Ascending aorta (tissue), 2 donors: ENCODE measurements around the gene DALRD3. TPM values are rescaled to one million over a fixed set of nuclear protein-coding genes. Genes with fewer than 3 reads are reported as not detected.
A peak's percentile ranks its signal among the peaks of the same experiment; 100 is the strongest.

Source experiments
- DNase-seq, 2 donors: peaks; one replicate each; pipeline ENCODE4 v3.0.0-alpha.2; 2019; ENCODE audit warnings: low spot score in 2 of 2
- H3K27ac ChIP-seq, 2 donors: fragments of 200-600 bp; sonication (generic); one replicate each; pipeline ENCODE4 v1.5.1; 2016 to 2017; ENCODE audit warnings: mild to moderate bottlenecking in 1 of 2
- H3K27me3 ChIP-seq: fragments of 200-600 bp; sonication (generic); one replicate; pipeline ENCODE4 v1.5.1; 2017
- H3K36me3 ChIP-seq, 2 donors: fragments of 200-600 bp; sonication (generic); one replicate each; pipeline ENCODE4 v1.5.1; 2016
- H3K4me1 ChIP-seq, 2 donors: fragments of 200-600 bp; sonication (generic); one replicate each; pipeline ENCODE4 v1.5.1; 2016 to 2017; ENCODE audit warnings: mild to moderate bottlenecking in 1 of 2
- H3K4me3 ChIP-seq, 2 donors: fragments of 200-600 bp; sonication (generic); one replicate each; pipeline ENCODE4 v1.5.1; 2016 to 2017; ENCODE audit warnings: mild to moderate bottlenecking in 1 of 2
- H3K9me3 ChIP-seq, 2 donors: fragments of 200-600 bp; sonication (generic); one replicate each; pipeline ENCODE4 v1.5.1; 2016
- CTCF ChIP-seq, 3 experiments: fragments of 200-600 bp in 2 of 3; fragments of 450-650 bp in 1 of 3; sonication (generic) in 2 of 3; IDR thresholded peaks; one replicate each; pipeline ENCODE4 v1.5.1; 2016 to 2019; ENCODE audit warnings: antibody characterized with exemption in 3 of 3, mild to moderate bottlenecking in 1 of 3, moderate library complexity in 1 of 3
- intact Hi-C: fragments of 100-400 bp; cut with DNase I; formaldehyde crosslinking; loops from one replicate; pipeline ENCODE4 v1.15.1; 2023
- total RNA-seq: library from RNA; depleted of rRNA; stranded (reverse); fragments of >200 nt; gene quantifications from one replicate; pipeline ENCODE4 v1.1.0, GENCODE V29; 2016

The DALRD3 gene
- total RNA-seq, 1 donor from 2014 or later, result 73.1 TPM

- DNase-seq, result peak; percentile 96 to 100
- Histone ChIP-seq H3K27me3 (no peaks in the 10 kb centered on the region), H3K36me3 (peaks cover 18 to 31% of the 10 kb centered on the region in 2 donors), H3K4me1 (peaks cover 16 to 29% of the 10 kb centered on the region in 2 donors), H3K4me3 (peak overlapping the region; percentile 88 to 93), H3K9me3 (no peaks in the 10 kb centered on the region), H3K27ac (peak overlapping the region; percentile 100)
- intact Hi-C loops, result loop anchor here (1.0 to 5.0 kb wide), 2 partner anchors 14 to 256 kb away; partner anchors contain the start of genes C3orf62 and WDR6
- TF ChIP-seq CTCF (IDR thresholded peaks at IDR 0.05), result no peak
Measured at GRCh38 chr3:49021213-49021812, 2.9 kb upstream of the DALRD3 start.

DNA sequence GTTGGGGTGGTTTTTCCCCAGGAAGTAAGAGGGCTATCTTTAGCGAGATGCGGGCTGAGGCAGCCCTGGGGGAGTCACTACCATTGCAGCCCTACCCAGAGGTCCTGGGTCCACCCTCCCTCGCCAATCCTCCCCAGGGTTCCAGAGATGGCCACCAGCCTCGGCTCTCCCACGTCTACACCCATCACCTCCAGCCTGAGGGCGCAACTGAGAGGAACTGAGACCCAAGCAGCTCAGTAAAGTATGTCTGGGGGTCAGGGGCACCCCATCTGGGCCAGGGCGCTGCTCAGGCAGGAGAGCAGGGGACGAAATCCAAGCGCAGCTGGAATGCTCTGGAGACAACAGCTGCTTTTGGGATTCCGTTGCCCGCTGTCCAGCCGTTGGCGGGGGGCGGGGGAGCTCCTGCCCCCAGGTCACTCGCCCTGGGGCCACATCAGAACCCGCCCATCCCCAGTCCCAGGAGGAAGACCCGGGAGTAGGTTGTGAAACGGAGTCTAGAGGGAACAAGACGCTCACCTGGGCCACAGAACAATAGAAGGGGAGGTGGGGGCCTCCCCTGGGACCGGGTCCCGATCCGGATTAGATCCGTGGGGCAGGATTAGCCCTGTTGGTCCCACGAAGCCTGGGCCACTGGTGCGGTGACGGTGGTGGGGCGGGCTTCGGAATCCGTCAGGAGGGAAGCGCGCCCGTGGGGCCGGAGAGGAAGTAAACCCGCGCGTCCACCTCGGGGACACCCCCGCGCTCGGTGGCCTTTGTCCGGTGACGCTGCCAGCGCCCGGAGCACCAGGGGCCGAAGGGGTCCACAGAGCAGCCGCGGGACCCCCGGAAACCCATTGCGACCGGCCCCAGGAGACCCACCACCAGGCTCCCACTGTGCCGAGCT is 2.2 kb upstream of the DALRD3 start:
- Histone ChIP-seq H3K27me3 (no peaks in the 10 kb centered on the region), H3K36me3 (peaks cover 25 to 33% of the 10 kb centered on the region in 2 donors), H3K4me1 (peaks cover 16 to 29% of the 10 kb centered on the region in 2 donors), H3K4me3 (peak overlapping the region; percentile 88 to 93), H3K27ac (peak overlapping the region; percentile 100), H3K9me3 (no peaks in the 10 kb centered on the region)
- DNase-seq, result peak in 1 of 2 donors; percentile 83
- intact Hi-C loops, result loop anchor here (1.0 to 5.0 kb wide), 2 partner anchors 13 to 257 kb away; partner anchors contain the start of genes C3orf62 and WDR6
- no peak for TF ChIP-seq CTCF (IDR thresholded peaks at IDR 0.05)

DNA sequence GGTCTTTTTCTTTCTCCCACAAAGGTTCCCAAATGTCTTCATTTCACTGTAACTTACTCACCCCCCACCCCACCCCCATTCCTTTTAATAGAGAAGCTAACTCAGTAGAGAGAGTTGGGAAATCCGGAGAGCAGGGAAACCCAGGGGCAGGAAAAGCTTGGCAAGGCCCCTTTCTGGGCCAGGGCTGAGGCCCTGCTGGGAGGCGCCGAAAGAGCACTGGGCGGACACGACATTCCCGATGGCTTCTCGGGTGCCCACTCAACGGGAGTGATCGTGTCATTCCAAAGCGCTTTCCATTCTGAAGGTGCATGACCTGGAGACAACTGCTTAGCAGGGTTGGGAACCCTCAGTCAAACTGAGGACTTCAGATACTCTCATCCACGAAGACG is 1.6 kb upstream of the DALRD3 start:
- Histone ChIP-seq H3K36me3 (peaks cover 25 to 33% of the 10 kb centered on the region in 2 donors), H3K4me1 (peaks cover 16 to 29% of the 10 kb centered on the region in 2 donors), H3K27ac (peak overlapping the region; percentile 100), H3K9me3 (no peaks in the 10 kb centered on the region), H3K27me3 (no peaks in the 10 kb centered on the region), H3K4me3 (peak overlapping the region; percentile 88 to 93)
- DNase-seq, result peak in 1 of 2 donors; percentile 63
- TF ChIP-seq CTCF (IDR thresholded peaks at IDR 0.05), result no peak
- intact Hi-C loops, result loop anchor here (2.0 to 5.0 kb wide), 2 partner anchors 31 to 257 kb away; partner anchors contain the start of gene C3orf62

DNA sequence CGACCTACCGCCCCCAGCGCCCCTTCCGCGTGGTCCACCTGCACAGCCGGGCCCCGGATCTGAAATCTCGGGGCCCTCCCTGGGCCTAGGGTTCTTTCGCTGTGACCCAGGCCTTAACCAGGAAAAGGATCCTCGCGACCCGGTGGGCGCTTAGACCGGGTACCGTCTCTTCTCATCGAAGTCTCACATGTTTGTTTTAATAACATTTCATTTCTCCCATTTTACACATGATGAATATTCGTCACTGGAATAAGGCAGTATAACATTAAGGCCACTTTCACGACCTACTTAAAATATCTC is 277 bp upstream of the DALRD3 start:
- peaks cover 25 to 33% of the 10 kb centered on the region in 2 donors for H3K36me3 ChIP-seq
- H3K4me3 ChIP-seq, result peak overlapping the region; percentile 63 to 88
- H3K27ac ChIP-seq, result peak overlapping the region; percentile 59 to 60
- H3K4me1 ChIP-seq, result peaks cover 16 to 29% of the 10 kb centered on the region in 2 donors
- H3K27me3 ChIP-seq, result no peaks in the 10 kb centered on the region
- DNase-seq, result no peak
- intact Hi-C loops, result loop anchor here (2.0 kb wide), 1 partner anchor 30 kb away; no protein-coding TSS in a partner anchor
- TF ChIP-seq CTCF (IDR thresholded peaks at IDR 0.05), result no peak
- H3K9me3 ChIP-seq, result no peaks in the 10 kb centered on the region

DNA sequence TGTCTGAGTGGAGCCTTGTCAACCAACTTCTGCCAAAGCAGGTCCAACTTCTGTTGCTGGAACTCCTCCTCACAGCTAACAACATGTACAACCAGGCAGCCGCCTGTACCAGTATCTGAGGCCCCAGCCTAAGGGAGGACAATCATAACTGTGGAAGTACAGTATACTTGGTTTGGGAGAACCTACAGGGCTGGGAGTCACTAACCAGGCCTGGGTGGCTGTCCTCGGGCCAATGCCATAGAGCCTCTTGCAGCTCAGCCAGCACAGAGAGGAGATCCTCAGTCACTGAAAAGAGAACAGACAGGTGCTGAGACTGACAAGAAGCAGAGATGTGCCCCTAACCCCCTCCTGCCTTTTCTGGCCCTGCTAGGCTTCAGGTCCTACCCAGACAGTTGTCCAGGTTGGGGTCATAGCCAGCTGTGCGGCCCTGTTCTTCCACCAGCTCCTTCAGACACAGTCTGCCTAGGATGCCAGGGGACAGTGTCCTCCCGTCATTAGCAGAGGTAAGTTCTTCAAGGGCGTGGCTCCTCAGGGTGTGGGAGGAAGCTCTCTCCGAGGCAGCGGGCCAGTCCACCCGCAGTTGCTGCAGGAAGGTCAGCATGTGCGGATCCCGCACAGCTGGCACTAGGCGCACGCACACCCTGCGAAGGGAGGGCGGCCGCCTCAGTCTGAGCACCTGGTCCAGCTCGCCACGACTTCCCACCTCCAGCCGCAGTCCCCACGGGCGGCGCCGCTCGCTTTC is 980 bp downstream of the DALRD3 start:
- Histone ChIP-seq H3K4me1 (peaks cover 10 to 21% of the 10 kb centered on the region in 2 donors), H3K27me3 (no peaks in the 10 kb centered on the region), H3K27ac (peak overlapping the region; percentile 59 to 60), H3K9me3 (no peaks in the 10 kb centered on the region), H3K36me3 (peaks cover 36 to 38% of the 10 kb centered on the region in 2 donors), H3K4me3 (peak overlapping the region; percentile 63 to 88)
- no peak for TF ChIP-seq CTCF (IDR thresholded peaks at IDR 0.05)
- intact Hi-C loops, result no loop called here
- DNase-seq, result peak in 1 of 2 donors; percentile 63
